Measurements from ENCODE around the gene MAK. TPM values are rescaled to one million over a fixed set of nuclear protein-coding genes. Genes with fewer than 3 reads are reported as not detected.
A peak's percentile ranks its signal among the peaks of the same experiment; 100 is the strongest.
"Not testable (repeated sequence)": the region's sequence is repeated elsewhere in the genome, so short reads cannot be mapped to it uniquely, and the experiment has no call there.

The MAK gene, protein sequence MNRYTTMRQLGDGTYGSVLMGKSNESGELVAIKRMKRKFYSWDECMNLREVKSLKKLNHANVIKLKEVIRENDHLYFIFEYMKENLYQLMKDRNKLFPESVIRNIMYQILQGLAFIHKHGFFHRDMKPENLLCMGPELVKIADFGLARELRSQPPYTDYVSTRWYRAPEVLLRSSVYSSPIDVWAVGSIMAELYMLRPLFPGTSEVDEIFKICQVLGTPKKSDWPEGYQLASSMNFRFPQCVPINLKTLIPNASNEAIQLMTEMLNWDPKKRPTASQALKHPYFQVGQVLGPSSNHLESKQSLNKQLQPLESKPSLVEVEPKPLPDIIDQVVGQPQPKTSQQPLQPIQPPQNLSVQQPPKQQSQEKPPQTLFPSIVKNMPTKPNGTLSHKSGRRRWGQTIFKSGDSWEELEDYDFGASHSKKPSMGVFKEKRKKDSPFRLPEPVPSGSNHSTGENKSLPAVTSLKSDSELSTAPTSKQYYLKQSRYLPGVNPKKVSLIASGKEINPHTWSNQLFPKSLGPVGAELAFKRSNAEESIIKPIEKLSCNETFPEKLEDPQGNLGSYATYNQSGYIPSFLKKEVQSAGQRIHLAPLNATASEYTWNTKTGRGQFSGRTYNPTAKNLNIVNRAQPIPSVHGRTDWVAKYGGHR
- total RNA-seq (0.05 TPM), polyA plus RNA-seq (0.06 TPM)

DNA sequence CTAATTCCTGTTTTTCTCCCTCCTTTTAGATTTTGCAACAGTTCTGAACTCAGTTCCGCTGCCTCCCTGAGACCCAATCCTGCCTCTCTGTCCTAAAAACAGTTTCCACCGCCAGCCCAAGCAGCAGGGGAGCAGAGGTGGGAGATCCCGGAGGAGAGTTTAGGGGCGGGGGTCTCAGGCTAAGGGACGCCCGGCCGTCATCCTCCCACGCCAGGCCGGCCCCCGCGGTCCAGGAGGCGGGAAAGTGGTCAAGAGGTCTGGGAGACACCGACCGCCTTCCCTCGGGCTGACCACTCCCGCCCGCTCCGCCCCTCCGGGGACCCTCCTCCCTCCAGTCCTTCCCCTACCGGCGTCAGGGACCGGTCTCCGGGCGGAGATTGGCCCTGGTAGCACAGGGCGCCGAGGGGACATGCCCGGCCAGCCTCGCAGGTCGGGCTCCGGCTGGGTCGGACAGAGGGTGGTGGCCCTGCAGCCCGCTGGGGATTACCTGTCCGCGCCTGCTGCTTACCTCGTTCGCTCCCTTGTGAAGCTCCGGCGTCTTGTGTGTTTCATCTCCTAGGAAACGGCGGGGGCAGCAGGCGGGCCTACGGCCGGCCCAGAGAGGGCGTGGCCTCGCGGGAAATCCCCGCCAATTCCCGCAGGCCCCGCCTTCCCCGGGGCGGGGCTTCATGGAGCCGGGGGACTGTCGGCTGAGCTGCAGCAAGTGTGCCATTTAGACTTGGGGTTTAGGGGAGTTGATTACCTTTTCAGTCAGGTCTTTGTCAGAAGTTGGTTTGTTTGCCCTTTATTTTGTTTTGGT, at the start of gene MAK:
Gene MAK, minus strand, starts transcription at position 545 of the 799 bp plus-strand sequence. CDS start 7,891 bp downstream, outside the sequence.
- H3K4me1 ChIP-seq (ENCODE audit: insufficient read depth): peaks cover 1% of the 10 kb centered on the region
- WGBS: under 1% methylated on average over 53 of the region's 53 CpGs
- no peaks in the 10 kb centered on the region for H3K36me3 ChIP-seq (ENCODE audit: insufficient read depth)
- peak within 1 kb of the TSS; percentile 47 for H3K4me3 ChIP-seq (ENCODE audit: low read depth, low read length)
- DNase-seq (ENCODE audit: extremely low spot score): peak; percentile 84
- no peak within 1 kb of the TSS for H3K27ac ChIP-seq (ENCODE audit: low read depth)

DNA sequence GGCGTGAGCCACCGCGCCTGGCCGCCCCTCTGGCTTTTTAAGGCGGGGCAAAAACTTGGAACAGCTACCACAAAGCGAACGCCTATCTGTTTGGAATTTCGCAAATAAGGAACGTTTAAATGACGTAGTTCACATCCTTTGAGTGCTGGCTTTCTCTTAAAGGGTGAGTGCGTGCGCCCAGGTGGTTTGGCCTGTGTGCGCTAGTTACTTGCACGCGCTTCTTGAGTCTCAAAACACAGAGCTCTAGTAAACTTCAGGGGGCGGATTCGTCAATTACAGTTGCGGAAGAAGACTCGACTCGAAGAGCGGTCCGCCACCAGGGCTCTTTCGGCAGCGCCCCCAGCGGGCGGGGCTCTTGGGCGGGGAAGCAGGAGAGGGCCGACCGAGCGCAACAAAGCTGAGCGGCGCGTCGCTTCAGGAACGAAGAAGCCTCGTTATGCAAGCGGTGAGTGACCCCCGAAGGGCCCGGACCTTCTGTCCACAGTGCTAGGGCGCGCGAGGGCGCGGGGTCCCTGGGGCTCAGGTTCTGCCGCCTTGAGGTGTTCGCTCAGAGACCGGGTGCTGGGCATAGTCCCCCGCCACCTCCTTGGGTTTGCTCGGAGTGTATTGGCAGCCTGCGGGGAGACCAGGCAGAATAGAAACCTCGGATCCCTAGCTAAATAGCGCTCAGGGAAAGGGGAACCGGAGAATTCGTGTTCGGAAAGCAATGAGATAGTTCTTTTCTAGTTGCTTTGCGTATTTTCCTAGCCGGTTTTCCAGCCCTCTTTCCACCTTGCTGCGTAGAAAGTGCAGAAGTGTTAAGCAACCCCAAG, 48.6 kb upstream of the MAK start, which contains the start of gene SYCP2L:
Gene SYCP2L, plus strand, starts transcription at position 362 of the 812 bp plus-strand sequence. Its CDS starts 75 bp downstream, at position 437.
- DNase-seq (ENCODE audit: extremely low spot score): peak; percentile 41
- H3K27ac ChIP-seq (ENCODE audit: low read depth): no peak within 1 kb of the TSS
- peaks cover 2% of the 10 kb centered on the region for H3K4me1 ChIP-seq (ENCODE audit: insufficient read depth)
- peak within 1 kb of the TSS; percentile 12 for H3K4me3 ChIP-seq (ENCODE audit: low read depth, low read length)
- H3K36me3 ChIP-seq (ENCODE audit: insufficient read depth): no peaks in the 10 kb centered on the region
- 2% methylated on average over 58 of the region's 58 CpGs for WGBS

DNA sequence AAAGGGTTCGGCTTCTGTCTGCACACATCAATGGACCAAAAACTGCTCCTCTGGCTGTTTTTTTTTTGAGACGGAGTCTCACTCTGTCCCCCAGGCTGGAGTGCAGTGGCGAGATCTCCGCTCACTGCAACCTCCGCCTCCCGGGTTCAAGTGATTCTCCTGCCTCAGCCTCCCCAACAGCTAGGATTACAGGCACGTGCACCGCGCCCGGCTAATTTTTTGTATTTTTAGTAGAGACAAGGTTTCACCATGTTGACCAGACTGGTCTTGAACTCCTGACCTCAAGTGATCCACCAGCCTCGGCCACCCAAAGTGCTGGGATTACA, 48.0 kb upstream of the MAK start:
- not testable (repeated sequence) for H3K4me3 ChIP-seq (ENCODE audit: low read depth, low read length); DNase-seq (ENCODE audit: extremely low spot score)

DNA sequence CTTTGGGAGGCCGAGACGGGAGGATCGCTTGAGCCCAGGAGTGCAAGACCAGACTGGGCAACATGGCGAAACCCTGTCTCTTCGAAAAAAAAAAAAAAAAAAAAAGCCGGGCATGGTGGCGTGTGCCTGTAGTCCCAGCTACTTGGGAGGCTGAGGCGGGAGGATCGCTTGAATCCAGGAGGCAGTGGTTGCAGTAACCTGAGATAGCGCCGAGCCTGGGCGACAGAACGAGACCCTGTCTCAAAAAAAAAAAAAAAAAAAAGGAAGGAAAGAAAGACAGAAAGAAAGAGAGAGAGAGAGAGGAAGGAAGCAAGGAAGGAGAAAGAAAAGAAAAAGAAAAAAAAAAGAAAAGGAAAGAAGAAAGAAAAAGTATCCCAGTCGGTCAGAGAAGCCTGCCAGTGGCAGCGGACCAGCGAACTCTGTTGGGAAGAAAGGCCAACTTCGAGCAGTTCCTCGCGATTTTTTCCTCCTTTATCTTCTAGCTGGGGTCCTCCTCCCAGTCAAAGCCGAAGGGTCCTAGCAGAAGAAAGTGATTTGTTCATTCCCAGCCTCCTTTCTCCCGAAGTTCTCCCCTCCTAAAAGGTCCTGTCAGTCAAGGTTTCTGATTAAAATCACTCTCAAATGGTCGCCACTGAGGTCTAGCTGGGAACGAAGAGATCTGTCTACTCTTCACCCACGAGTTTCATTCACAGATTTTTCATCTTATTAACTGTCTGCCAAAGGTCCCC, 46.1 kb upstream of the MAK start:
- Histone ChIP-seq H3K4me1 (ENCODE audit: insufficient read depth) (peaks cover 2% of the 10 kb centered on the region), H3K4me3 (ENCODE audit: low read depth, low read length) (no peak overlapping the region), H3K36me3 (ENCODE audit: insufficient read depth) (no peaks in the 10 kb centered on the region), H3K27ac (ENCODE audit: low read depth) (no peak overlapping the region)
- WGBS: 16% methylated on average over 24 of the region's 24 CpGs
- no peak for DNase-seq (ENCODE audit: extremely low spot score)

More for the DNA sequence above, 48.0 kb upstream of the MAK start:
- H3K27ac ChIP-seq (ENCODE audit: low read depth); H3K4me1 ChIP-seq (ENCODE audit: insufficient read depth); H3K36me3 ChIP-seq (ENCODE audit: insufficient read depth): not testable (repeated sequence)
- WGBS: 18% methylated on average over 11 of the region's 11 CpGs

DNA sequence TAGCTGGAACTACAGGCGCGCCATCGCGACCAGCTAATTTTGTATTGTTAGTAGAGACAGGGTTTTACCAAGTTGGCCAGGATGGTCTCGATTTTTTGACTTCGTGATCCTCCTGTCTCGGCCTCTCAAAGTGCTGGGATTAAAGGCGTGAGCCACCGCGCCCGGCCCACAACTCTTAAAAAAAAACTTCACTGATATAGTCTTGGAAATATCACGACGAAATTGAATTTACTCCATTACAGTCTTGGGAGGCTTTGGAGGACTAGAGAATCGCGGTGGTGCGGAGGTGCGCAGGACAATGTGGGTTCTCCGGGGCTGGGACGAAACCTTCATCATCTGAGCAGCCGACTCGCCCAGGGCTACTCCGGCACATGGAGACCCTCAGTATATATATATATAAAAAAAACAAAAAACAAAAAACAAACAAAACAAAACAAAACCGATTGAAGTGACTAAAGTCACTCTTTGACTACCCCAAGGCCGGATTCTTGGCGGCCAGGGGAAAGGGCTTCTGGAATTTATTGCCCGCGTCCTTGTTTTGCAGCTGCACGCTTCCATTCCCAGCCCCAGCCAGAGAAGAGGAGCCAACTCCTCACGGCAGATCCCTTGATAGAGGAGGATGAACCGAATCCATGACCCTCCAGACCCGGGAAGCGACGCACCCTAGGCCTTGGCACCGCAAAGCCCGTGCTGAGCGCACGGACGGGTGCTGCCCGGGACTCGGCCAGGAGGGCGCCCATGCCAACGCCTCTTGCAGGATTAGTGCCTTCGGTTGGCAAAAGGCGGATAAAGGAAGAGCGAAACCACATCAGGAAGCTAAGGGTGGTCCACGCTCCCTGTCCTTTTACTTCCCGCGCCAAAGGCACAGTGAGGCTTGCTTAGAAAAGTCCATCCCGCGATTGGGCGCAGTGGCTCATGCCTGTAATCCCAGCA, 45.2 kb upstream of the MAK start:
- no peak for DNase-seq (ENCODE audit: extremely low spot score)
- Histone ChIP-seq H3K36me3 (ENCODE audit: insufficient read depth) (no peaks in the 10 kb centered on the region), H3K27ac (ENCODE audit: low read depth) (no peak overlapping the region), H3K4me1 (ENCODE audit: insufficient read depth) (peaks cover 2% of the 10 kb centered on the region), H3K4me3 (ENCODE audit: low read depth, low read length) (no peak overlapping the region)
- 9% methylated on average over 51 of the region's 51 CpGs for WGBS

DNA sequence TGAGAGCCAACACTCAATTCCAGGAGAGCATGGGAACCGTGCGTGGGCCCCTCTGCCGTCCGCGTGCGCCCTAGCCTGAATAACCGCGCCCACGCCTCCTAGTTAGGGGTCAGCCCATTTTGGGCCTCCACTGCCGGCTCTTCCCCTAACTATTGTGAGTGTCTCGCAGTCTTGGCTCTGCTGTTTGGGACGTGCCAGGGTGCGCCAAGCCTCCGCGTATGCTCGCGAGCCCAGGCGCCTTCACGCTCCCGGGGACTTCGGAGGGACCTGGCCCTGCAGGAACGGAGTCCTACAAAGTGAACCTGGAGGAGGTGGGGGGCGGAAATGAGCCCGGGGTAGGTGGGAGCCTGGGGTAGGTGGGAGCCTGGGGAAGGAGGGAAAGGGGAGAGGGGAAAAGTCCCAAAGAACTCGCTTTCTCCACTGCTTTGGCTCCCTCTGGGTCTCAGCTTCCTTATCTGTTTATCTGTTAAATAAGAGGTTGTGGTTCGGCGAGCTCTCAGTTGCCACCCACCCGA, 44.4 kb upstream of the MAK start:
- WGBS: 3% methylated on average over 28 of the region's 28 CpGs
- Histone ChIP-seq H3K4me3 (ENCODE audit: low read depth, low read length) (no peak overlapping the region), H3K36me3 (ENCODE audit: insufficient read depth) (no peaks in the 10 kb centered on the region), H3K27ac (ENCODE audit: low read depth) (no peak overlapping the region), H3K4me1 (ENCODE audit: insufficient read depth) (peaks cover 2% of the 10 kb centered on the region)
- DNase-seq (ENCODE audit: extremely low spot score): no peak

DNA sequence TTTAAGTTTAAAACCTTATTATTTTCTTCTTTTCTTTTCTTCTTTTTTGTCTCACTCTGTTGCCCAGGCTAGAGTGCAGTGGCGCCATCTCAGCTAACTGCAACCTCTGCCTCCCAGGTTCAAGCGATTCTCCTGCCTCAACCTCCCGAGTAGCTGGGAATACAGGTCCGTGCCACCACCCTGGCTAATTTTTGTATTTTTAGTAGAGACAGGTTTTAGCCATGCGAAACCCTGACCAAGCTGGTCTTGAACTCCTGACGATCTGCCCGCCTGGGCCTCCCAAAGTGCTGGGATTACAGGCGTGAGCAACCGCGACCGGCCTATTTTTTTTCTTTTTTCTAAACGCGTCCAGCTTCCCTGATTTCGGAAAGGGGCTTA, 43.9 kb upstream of the MAK start:
- H3K27ac ChIP-seq (ENCODE audit: low read depth); H3K36me3 ChIP-seq (ENCODE audit: insufficient read depth); H3K4me3 ChIP-seq (ENCODE audit: low read depth, low read length); DNase-seq (ENCODE audit: extremely low spot score); H3K4me1 ChIP-seq (ENCODE audit: insufficient read depth): not testable (repeated sequence)
- 15% methylated on average over 14 of the region's 14 CpGs for WGBS

DNA sequence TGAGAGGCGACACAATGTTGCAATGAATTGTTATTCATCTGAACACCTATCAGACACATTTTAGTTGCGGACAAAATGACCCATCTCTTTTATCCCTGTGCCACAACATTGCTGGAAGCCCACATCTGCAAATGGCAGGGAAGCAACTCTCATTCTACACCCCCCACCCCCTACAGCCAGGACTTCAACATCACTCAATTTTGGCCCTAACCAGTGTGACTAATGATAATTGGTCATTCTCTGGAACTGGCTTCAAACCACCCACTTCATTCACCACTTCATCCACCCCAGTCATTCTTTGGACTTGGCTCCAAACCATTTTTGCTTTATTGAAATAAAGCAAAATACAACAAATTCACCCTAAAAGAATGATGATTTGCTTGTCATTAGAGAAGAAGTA, 42.0 kb upstream of the MAK start:
- WGBS: 96% methylated on average over 2 of the region's 2 CpGs
- Histone ChIP-seq H3K36me3 (ENCODE audit: insufficient read depth) (no peaks in the 10 kb centered on the region), H3K27ac (ENCODE audit: low read depth) (no peak overlapping the region), H3K4me3 (ENCODE audit: low read depth, low read length) (no peak overlapping the region), H3K4me1 (ENCODE audit: insufficient read depth) (no peaks in the 10 kb centered on the region)
- DNase-seq (ENCODE audit: extremely low spot score): no peak

DNA sequence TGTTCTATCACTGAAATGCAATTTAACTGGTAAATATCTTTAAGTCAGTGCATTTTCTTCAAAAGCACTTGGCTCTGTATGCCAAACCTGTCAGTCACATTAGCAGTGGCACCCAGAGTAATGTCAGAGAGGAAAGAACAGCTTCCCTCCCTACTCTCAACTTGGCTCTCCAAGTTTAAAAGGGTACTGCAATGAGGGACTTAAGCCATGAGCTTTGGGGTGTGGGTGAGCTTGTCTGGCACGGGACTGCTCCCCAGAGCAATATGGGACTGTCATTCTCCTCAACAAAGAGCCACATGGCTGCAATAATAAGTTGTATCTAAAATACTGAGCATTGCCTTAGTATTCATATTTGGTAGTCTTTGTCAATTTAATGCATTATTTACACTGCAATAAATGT, 39.5 kb upstream of the MAK start:
- Histone ChIP-seq H3K27ac (ENCODE audit: low read depth) (no peak overlapping the region), H3K36me3 (ENCODE audit: insufficient read depth) (no peaks in the 10 kb centered on the region), H3K4me1 (ENCODE audit: insufficient read depth) (no peaks in the 10 kb centered on the region), H3K4me3 (ENCODE audit: low read depth, low read length) (no peak overlapping the region)
- no peak for DNase-seq (ENCODE audit: extremely low spot score)
- 73% methylated on average over 1 of the region's 1 CpG for WGBS

DNA sequence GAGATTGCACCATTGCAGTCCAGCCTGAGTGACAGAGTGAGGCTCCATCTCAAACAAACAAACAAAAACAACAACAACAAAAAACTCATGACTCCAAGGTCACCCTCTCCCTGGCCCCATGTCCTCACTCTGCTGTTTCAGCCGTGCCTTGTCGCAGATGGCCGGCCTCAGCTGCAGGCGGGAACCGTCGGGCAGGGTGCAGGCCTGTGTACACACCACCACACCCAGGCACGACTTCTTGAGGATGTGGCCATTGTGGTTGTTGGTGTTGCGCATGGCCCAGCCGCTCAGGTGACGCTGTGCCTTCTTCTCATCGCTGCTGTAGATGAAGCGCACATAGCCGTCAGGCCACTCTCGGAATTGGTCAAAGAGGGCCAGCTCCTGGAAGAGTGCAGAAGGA, 38.7 kb upstream of the MAK start:
- no peaks in the 10 kb centered on the region for H3K4me1 ChIP-seq (ENCODE audit: insufficient read depth)
- 93% methylated on average over 14 of the region's 14 CpGs for WGBS

DNA sequence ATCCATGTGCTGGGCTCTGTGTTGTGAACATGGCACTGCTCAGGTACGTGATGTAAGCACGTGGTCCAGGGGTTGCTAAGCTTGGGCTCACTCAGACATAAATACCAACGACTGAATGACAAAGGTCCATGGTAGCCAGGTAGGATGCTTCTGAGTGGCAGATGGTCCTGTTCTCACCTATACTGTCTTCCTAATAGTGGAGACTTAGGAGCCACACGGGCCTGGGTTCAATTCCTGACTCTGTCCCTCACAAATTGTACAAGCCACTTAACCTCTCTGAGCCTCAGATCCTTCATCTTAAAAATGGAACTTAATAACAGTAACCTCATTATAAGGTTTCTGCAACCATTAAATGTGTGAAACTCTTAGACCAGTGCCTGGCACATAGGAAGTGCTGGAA, 36.7 kb upstream of the MAK start:
- Histone ChIP-seq H3K36me3 (ENCODE audit: insufficient read depth) (no peaks in the 10 kb centered on the region), H3K4me1 (ENCODE audit: insufficient read depth) (no peaks in the 10 kb centered on the region), H3K4me3 (ENCODE audit: low read depth, low read length) (no peak overlapping the region), H3K27ac (ENCODE audit: low read depth) (no peak overlapping the region)
- 81% methylated on average over 4 of the region's 4 CpGs for WGBS
- no peak for DNase-seq (ENCODE audit: extremely low spot score)

More for the DNA sequence above, 38.7 kb upstream of the MAK start:
- DNase-seq (ENCODE audit: extremely low spot score): no peak
- Histone ChIP-seq H3K36me3 (ENCODE audit: insufficient read depth) (no peaks in the 10 kb centered on the region), H3K4me3 (ENCODE audit: low read depth, low read length) (no peak overlapping the region), H3K27ac (ENCODE audit: low read depth) (no peak overlapping the region)

DNA sequence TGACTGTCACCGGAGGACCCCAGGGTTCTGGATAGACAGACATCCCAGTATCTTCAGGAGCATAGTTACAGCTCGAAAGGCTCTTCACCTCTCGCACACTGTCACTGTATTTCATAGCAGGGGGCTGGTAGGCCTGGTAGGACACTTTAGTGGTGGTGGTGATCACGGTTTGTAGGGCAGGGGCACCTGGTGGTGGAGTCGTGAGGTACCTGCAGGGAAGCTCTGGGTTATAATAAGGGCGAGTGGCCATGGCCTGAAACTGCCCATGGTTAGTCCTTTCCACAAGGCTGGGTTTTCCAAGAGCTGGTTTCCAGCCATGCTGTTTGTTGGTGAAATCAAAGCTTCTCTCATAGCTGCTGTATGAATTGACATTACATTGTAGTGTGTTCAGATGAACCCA, 35.9 kb upstream of the MAK start:
- 83% methylated on average over 6 of the region's 6 CpGs for WGBS

More for the DNA sequence above, 35.9 kb upstream of the MAK start:
- H3K4me1 ChIP-seq (ENCODE audit: insufficient read depth): no peaks in the 10 kb centered on the region
- H3K4me3 ChIP-seq (ENCODE audit: low read depth, low read length): no peak overlapping the region
- H3K27ac ChIP-seq (ENCODE audit: low read depth): no peak overlapping the region
- DNase-seq (ENCODE audit: extremely low spot score): no peak
- no peaks in the 10 kb centered on the region for H3K36me3 ChIP-seq (ENCODE audit: insufficient read depth)
